CD14-positive monocyte (primary cell): ENCODE measurements around the gene POLD4. TPM values are rescaled to one million over a fixed set of nuclear protein-coding genes. Genes with fewer than 3 reads are reported as not detected.

Experiments used
- DNase-seq, 3 donors: peaks; one replicate each; pipeline ENCODE4 v3.0.0-alpha.2; 2011 to 2022
- H2AFZ ChIP-seq: 2 replicates; pipeline ENCODE4 v1.6.0; 2012; ENCODE audit warnings: mild to moderate bottlenecking, low read depth, low read length, inconsistent platforms; ENCODE audit not compliant: insufficient read depth, poor library complexity, severe bottlenecking
- H3K27ac ChIP-seq, 2 donors: 1 replicate in 1 of 2; 2 replicates in 1 of 2; pipeline ENCODE4 v1.5.1; 2012 to 2013; ENCODE audit warnings: low read length in 2 of 2, control low read depth in 1 of 2, inconsistent platforms in 1 of 2, low read depth in 1 of 2, mild to moderate bottlenecking in 1 of 2
- H3K27me3 ChIP-seq, 2 donors: one replicate each; pipeline versions ENCODE4 v1.6.0 to v1.6.1; 2011 to 2013; ENCODE audit warnings: low read length in 2 of 2; ENCODE audit not compliant: control insufficient read depth in 2 of 2, insufficient read depth in 2 of 2
- H3K36me3 ChIP-seq, 2 donors: replicated peaks in 1 of 2; 1 replicate in 1 of 2; 2 replicates in 1 of 2; pipeline versions ENCODE4 v1.5.1 to v1.6.1; 2012 to 2013; ENCODE audit warnings: low read length in 2 of 2, control low read depth in 1 of 2, inconsistent platforms in 1 of 2, mild to moderate bottlenecking in 1 of 2; ENCODE audit not compliant: insufficient read depth in 2 of 2, control insufficient read depth in 1 of 2
- H3K4me1 ChIP-seq, 2 donors: 1 replicate in 1 of 2; 2 replicates in 1 of 2; pipeline versions ENCODE4 v1.5.1 to v1.6.1; 2012 to 2013; ENCODE audit warnings: low read length in 2 of 2, control low read depth in 1 of 2, inconsistent platforms in 1 of 2, mild to moderate bottlenecking in 1 of 2, moderate library complexity in 1 of 2; ENCODE audit not compliant: insufficient read depth in 2 of 2, control insufficient read depth in 1 of 2
- H3K4me2 ChIP-seq: replicated peaks from 2 replicates; pipeline ENCODE3; 2012; ENCODE audit warnings: low read length, moderate library complexity, mild to moderate bottlenecking; ENCODE audit not compliant: poor library complexity, severe bottlenecking; ENCODE audit errors: extremely low read depth
- H3K4me3 ChIP-seq, 3 experiments: fragments of 200-600 bp in 1 of 3; sonication (generic) in 1 of 3; replicated peaks in 1 of 3; 1 replicate in 2 of 3; 2 replicates in 1 of 3; pipeline ENCODE4 v1.5.1; 2011 to 2013; ENCODE audit warnings: low read length in 3 of 3, mild to moderate bottlenecking in 3 of 3, control low read depth in 2 of 3, low read depth in 2 of 3, inconsistent platforms in 1 of 3, moderate library complexity in 1 of 3
- H3K79me2 ChIP-seq: 2 replicates; pipeline ENCODE4 v1.6.0; 2012; ENCODE audit warnings: mild to moderate bottlenecking, control low read depth, inconsistent platforms, low read length, moderate library complexity; ENCODE audit not compliant: insufficient read depth
- H3K9ac ChIP-seq: 2 replicates; pipeline ENCODE4 v1.6.0; 2017; ENCODE audit warnings: low read length, mild to moderate bottlenecking; ENCODE audit not compliant: insufficient read depth, poor library complexity, severe bottlenecking
- H3K9me3 ChIP-seq, 2 donors: replicated peaks in 1 of 2; 1 replicate in 1 of 2; 2 replicates in 1 of 2; pipeline versions ENCODE4 v1.5.1 to v1.6.1; 2012 to 2013; ENCODE audit warnings: low read length in 2 of 2, control low read depth in 1 of 2; ENCODE audit not compliant: control insufficient read depth in 1 of 2, insufficient read depth in 1 of 2
- H4K20me1 ChIP-seq: 2 replicates; pipeline ENCODE4 v1.6.0; 2012; ENCODE audit warnings: mild to moderate bottlenecking, low read length, control low read depth, moderate library complexity; ENCODE audit not compliant: insufficient read depth
- H3K27ac Mint-ChIP-seq, 7 donors: one replicate each; pipeline ENCODE4 v1.8.0; 2020; ENCODE audit warnings: mild to moderate bottlenecking in 7 of 7, mixed read lengths in 7 of 7, moderate library complexity in 6 of 7, inconsistent platforms in 2 of 7
- H3K27me3 Mint-ChIP-seq, 3 donors: one replicate each; pipeline ENCODE4 v1.8.0; 2021 to 2022; ENCODE audit warnings: low read depth in 3 of 3, mild to moderate bottlenecking in 3 of 3, mixed read lengths in 3 of 3, moderate library complexity in 3 of 3, inconsistent platforms in 1 of 3
- H3K36me3 Mint-ChIP-seq, 2 donors: one replicate each; pipeline ENCODE4 v1.8.0; 2020; ENCODE audit warnings: mixed read lengths in 2 of 2, inconsistent platforms in 1 of 2, mild to moderate bottlenecking in 1 of 2
- H3K4me1 Mint-ChIP-seq: one replicate; pipeline ENCODE4 v1.8.0; 2020; ENCODE audit warnings: mild to moderate bottlenecking, mixed read lengths
- H3K4me3 Mint-ChIP-seq, 2 donors: one replicate each; pipeline ENCODE4 v1.8.0; 2020; ENCODE audit warnings: mild to moderate bottlenecking in 2 of 2, mixed read lengths in 2 of 2, moderate library complexity in 1 of 2
- H3K9me3 Mint-ChIP-seq, 7 donors: one replicate each; pipeline ENCODE4 v1.8.0; 2020 to 2022; ENCODE audit warnings: mixed read lengths in 7 of 7, mild to moderate bottlenecking in 6 of 7, moderate library complexity in 6 of 7, inconsistent platforms in 2 of 7
- WGBS: methylation state at CpG from one replicate; pipeline ENCODE4 v1.1.5; 2013; ENCODE audit warnings: missing lambda C conversion rate; ENCODE audit not compliant: insufficient coverage; 5-methylcytosine and 5-hydroxymethylcytosine counted together
- intact Hi-C, 2 donors: fragments of 100-400 bp; cut with micrococcal nuclease; formaldehyde crosslinking; loops; one replicate each; pipeline versions ENCODE4 v1.15.0 to v1.15.1; 2023
- polyA plus RNA-seq, 3 donors: library from polyadenylated mRNA; depleted of rRNA in 1 of 3; unstranded in 2 of 3; stranded (reverse) in 1 of 3; fragments of 300-500 nt in 2 of 3; fragments of >200 nt in 1 of 3; fragmentation: Illumina TruSeq in 2 of 3; gene quantifications; 1 replicate in 2 of 3; 2 replicates in 1 of 3; pipeline ENCODE4 v1.2.3, GENCODE V29; 2012 to 2021
- TF ChIP-seq, protein P1 (sequence below): fragments of 200-600 bp; IDR thresholded peaks from one replicate; pipeline ENCODE4 v1.8.0; 2022; ENCODE audit warnings: antibody characterized with exemption, mild to moderate bottlenecking

Gene POLD4
- polyA plus RNA-seq, 3 donors, result 157 to 205 (median 176) TPM

DNA sequence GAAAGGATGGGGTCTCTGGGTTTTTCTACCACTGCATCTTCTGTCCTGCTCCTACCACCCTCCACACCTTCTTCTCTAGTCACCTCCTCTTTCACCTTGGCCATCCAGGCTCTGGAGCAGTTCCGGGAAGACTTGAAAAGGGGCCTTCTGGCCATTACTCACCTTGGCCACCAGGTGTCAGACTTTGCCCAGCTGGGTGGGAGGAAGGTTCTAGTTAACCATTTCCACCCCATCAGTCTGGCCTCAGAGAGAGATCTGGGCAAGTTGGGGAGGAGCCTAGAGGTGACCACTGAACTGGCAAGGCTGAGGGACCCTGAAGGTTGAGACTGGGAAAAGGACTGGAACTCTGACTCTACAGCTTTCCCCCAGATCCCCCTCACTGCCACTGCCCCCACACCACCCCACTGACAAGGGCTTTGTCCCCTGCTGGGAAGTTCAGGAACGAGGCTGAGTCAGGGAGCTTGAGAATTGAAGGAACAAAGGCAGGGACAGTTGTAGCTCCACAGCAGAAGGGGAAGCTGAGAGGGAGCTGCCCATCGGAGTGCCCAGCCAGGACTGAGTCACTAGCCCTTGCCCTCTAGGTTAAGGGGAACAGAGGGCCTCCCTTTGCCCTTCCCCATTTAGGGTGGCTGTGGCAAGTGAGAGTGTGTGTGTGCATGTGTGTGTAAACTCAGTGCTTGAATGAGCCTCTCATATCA, 3.7 kb upstream of the POLD4 start:
- peak overlapping the region; percentile 59 for H3K4me2 ChIP-seq
- peaks cover 0 to 2% of the 10 kb centered on the region in 2 donors for H3K36me3 Mint-ChIP-seq
- H3K27ac Mint-ChIP-seq, result peak overlapping the region; percentile 96 to 99 (median 97)
- H3K27me3 ChIP-seq, result no peaks in the 10 kb centered on the region
- no peaks in the 10 kb centered on the region for H3K9me3 ChIP-seq
- H2AFZ ChIP-seq, result peak overlapping the region; percentile 18
- peak overlapping the region; percentile 14 to 61 for H3K4me3 Mint-ChIP-seq
- intact Hi-C loops, result loop anchor here in 1 of 2 donors (2.0 kb wide), 1 partner anchor 14 kb away; no protein-coding TSS in a partner anchor
- DNase-seq, result peak; percentile 96 to 98 (median 97)
- peaks cover 2 to 6% (median 4%) of the 10 kb centered on the region in 3 donors for H3K27me3 Mint-ChIP-seq
- peaks cover 60% of the 10 kb centered on the region for H3K4me1 Mint-ChIP-seq
- peak overlapping the region; percentile 86 to 99 for H3K27ac ChIP-seq
- H3K9ac ChIP-seq, result peak overlapping the region; percentile 43
- 0% methylated on average over 1 of the region's 3 CpGs for WGBS
- peaks cover 26% of the 10 kb centered on the region for H3K79me2 ChIP-seq
- no peaks in the 10 kb centered on the region for H4K20me1 ChIP-seq
- peaks cover 63 to 69% of the 10 kb centered on the region in 2 donors for H3K4me1 ChIP-seq
- peaks cover 0 to 2% (median 0%) of the 10 kb centered on the region in 7 donors for H3K9me3 Mint-ChIP-seq
- H3K36me3 ChIP-seq, result no peaks in the 10 kb centered on the region
- TF ChIP-seq, protein P1, sequence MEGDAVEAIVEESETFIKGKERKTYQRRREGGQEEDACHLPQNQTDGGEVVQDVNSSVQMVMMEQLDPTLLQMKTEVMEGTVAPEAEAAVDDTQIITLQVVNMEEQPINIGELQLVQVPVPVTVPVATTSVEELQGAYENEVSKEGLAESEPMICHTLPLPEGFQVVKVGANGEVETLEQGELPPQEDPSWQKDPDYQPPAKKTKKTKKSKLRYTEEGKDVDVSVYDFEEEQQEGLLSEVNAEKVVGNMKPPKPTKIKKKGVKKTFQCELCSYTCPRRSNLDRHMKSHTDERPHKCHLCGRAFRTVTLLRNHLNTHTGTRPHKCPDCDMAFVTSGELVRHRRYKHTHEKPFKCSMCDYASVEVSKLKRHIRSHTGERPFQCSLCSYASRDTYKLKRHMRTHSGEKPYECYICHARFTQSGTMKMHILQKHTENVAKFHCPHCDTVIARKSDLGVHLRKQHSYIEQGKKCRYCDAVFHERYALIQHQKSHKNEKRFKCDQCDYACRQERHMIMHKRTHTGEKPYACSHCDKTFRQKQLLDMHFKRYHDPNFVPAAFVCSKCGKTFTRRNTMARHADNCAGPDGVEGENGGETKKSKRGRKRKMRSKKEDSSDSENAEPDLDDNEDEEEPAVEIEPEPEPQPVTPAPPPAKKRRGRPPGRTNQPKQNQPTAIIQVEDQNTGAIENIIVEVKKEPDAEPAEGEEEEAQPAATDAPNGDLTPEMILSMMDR, result peak; percentile 89
- peak overlapping the region in 1 of 3 experiments; percentile 35 for H3K4me3 ChIP-seq

DNA sequence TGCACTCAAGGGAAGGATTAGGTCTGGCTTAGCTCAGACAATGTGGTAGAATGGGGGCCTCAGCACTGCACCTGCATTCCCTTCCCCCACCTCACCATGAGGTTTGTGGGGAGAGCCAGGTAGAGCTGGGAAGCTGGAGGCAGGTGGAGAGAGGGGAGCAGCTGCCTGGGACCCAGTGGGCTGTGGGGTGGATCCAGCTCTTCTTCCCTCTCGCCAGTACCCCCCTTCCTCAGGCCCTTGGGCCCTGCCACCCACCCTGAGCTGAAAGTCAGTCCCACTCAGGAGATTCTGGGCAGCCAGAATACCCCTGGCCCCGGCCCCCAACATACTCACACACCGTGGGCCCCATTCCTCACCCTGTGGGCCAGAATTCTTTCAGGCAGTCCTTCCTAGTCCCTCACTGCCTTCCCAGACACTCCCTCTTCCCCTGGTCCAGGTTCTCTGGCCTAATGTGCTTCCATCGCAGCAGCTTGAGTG, 3.1 kb upstream of the POLD4 start:
- TF ChIP-seq, protein P1, result no peak
- Mint-ChIP-seq H3K27me3 (peaks cover 2 to 6% (median 4%) of the 10 kb centered on the region in 3 donors), H3K36me3 (peaks cover 4 to 6% of the 10 kb centered on the region in 2 donors), H3K4me3 (peak overlapping the region; percentile 14 to 61), H3K9me3 (peaks cover 0 to 2% (median 0%) of the 10 kb centered on the region in 7 donors), H3K4me1 (peaks cover 64% of the 10 kb centered on the region), H3K27ac (peak overlapping the region; percentile 96 to 99 (median 97))
- Histone ChIP-seq H3K4me1 (peaks cover 69 to 75% of the 10 kb centered on the region in 2 donors), H3K36me3 (no peaks in the 10 kb centered on the region), H4K20me1 (no peaks in the 10 kb centered on the region), H3K9me3 (no peaks in the 10 kb centered on the region), H2AFZ (peak overlapping the region; percentile 18), H3K4me3 (peak overlapping the region in 1 of 3 experiments; percentile 35), H3K4me2 (peak overlapping the region; percentile 59), H3K27me3 (no peaks in the 10 kb centered on the region), H3K79me2 (peaks cover 31% of the 10 kb centered on the region), H3K9ac (peak overlapping the region; percentile 43), H3K27ac (peak overlapping the region; percentile 86 to 99)
- intact Hi-C loops, result loop anchor here in 1 of 2 donors (2.0 kb wide), 1 partner anchor 14 kb away; no protein-coding TSS in a partner anchor
- no peak for DNase-seq
- WGBS, result no CpG with 5 or more reads among the region's 4 CpGs
